Measurements from ENCODE around the gene MAN1C1. TPM values are rescaled to one million over a fixed set of nuclear protein-coding genes. Genes with fewer than 3 reads are reported as not detected.
A peak's percentile ranks its signal among the peaks of the same experiment; 100 is the strongest.

The MAN1C1 gene
- total RNA-seq, 1 experiment from 2014 or later = 9.3 TPM

GRCh38 chr1:25758466-25759070 lies 142.0 kb downstream of the MAN1C1 start:
- H3K36me3 Mint-ChIP-seq (ENCODE audit: insufficient read depth in 1 of 3, low read depth in 3 of 3) = no peaks in the 10 kb centered on the region
- no peak for DNase-seq
- Histone ChIP-seq H2BK5ac (ENCODE audit: insufficient read length, low read length) (no peak overlapping the region), H2AFZ (ENCODE audit: low read length) (no peak overlapping the region), H3K23me2 (ENCODE audit: insufficient read length, low read depth, low read length, poor library complexity, severe bottlenecking) (peaks cover 1% of the 10 kb centered on the region), H3T11ph (ENCODE audit: low read length) (no peak overlapping the region), H3K14ac (ENCODE audit: insufficient read depth, low read length) (no peak overlapping the region), H3K9me3 (ENCODE audit: control insufficient read depth, low read depth, low read length) (no peaks in the 10 kb centered on the region), H4K91ac (ENCODE audit: insufficient read length, low read depth, low read length) (no peak overlapping the region), H3K23ac (ENCODE audit: insufficient read length, low read depth, low read length) (no peak overlapping the region), H3K27ac (ENCODE audit: insufficient read length, low read depth, low read length) (no peak overlapping the region), H3K9ac (ENCODE audit: extremely low read depth, insufficient read length, low read length) (no peak overlapping the region), H3K4me2 (ENCODE audit: insufficient read depth, insufficient read length, low read length) (no peak overlapping the region), H4K5ac (ENCODE audit: insufficient read length, low read depth, low read length) (no peak overlapping the region), H2AK5ac (ENCODE audit: insufficient read length, low read length) (no peak overlapping the region), H4K20me1 (ENCODE audit: control insufficient read depth, insufficient read depth, insufficient read length) (peaks cover 3% of the 10 kb centered on the region), H3K79me2 (ENCODE audit: insufficient read depth, low read length) (no peaks in the 10 kb centered on the region), H3K56ac (ENCODE audit: insufficient read length, low read depth, low read length) (no peak overlapping the region), H2BK15ac (ENCODE audit: low read depth, low read length) (no peak overlapping the region), H2BK120ac (ENCODE audit: low read depth, low read length, poor library complexity, severe bottlenecking) (no peak overlapping the region), H3K4ac (ENCODE audit: low read depth, low read length) (no peak overlapping the region), H3K79me1 (ENCODE audit: insufficient read depth, low read depth, low read length, poor library complexity, severe bottlenecking) (no peaks in the 10 kb centered on the region), H2BK20ac (ENCODE audit: low read depth, low read length, poor library complexity, severe bottlenecking) (no peak overlapping the region), H3K4me1 (ENCODE audit: insufficient read depth, low read length) (no peaks in the 10 kb centered on the region), H2BK12ac (ENCODE audit: insufficient read length, low read depth, low read length) (no peak overlapping the region), H4K8ac (replicated peaks; ENCODE audit: insufficient read length, low read depth, low read length) (no peak overlapping the region), H3K18ac (ENCODE audit: insufficient read length, low read depth, low read length) (no peak overlapping the region), H3K27me3 (ENCODE audit: insufficient read depth, low read length) (no peaks in the 10 kb centered on the region)
- 0 out of 3 replicates have a peak, but pooled peaks have one; percentile 18 for TF ChIP-seq CTCF (conservative IDR thresholded peaks at IDR 0.05)
- no CpG with 5 or more reads among the region's 15 CpGs for WGBS (ENCODE audit: extremely low coverage, insufficient read length, low lambda C conversion rate)
- peaks cover 36 to 53% of the 10 kb centered on the region in 2 experiments for H3K4me1 Mint-ChIP-seq
- no peak overlapping the region for H3K4me3 Mint-ChIP-seq
- no peak overlapping the region; a peak in 1 of 7 replicates for H3K27ac Mint-ChIP-seq
- H3K9me3 Mint-ChIP-seq = no peaks in the 10 kb centered on the region
- H3K27me3 Mint-ChIP-seq (ENCODE audit: low read depth) = peaks cover 6% of the 10 kb centered on the region
